Ovary (tissue), 9 donors: Measurements from ENCODE around the gene RGS9BP. TPM values are rescaled to one million over a fixed set of nuclear protein-coding genes. Genes with fewer than 3 reads are reported as not detected.
A peak's percentile ranks its signal among the peaks of the same experiment; 100 is the strongest.
"Not testable (repeated sequence)": the region's sequence is repeated elsewhere in the genome, so short reads cannot be mapped to it uniquely, and the experiment has no call there.

Experiments used
- DNase-seq, 5 donors: peaks; one replicate each; pipeline ENCODE4 v3.0.0-alpha.2; 2019 to 2020
- H3K27ac ChIP-seq, 2 donors: fragments of 200-600 bp; one replicate each; pipeline versions ENCODE4 v1.5.1 to v1.8.0; 2019 to 2022
- H3K27me3 ChIP-seq: fragments of 200-600 bp; one replicate; pipeline ENCODE4 v1.8.0; 2022
- H3K36me3 ChIP-seq: fragments of 200-600 bp; sonication (generic); one replicate; pipeline ENCODE4 v1.5.1; 2019
- H3K4me1 ChIP-seq: one replicate; pipeline ENCODE4 v1.8.1; 2013; ENCODE audit warnings: mild to moderate bottlenecking, moderate library complexity; ENCODE audit not compliant: insufficient read depth
- H3K4me3 ChIP-seq: fragments of 200-600 bp; sonication (generic); one replicate; pipeline ENCODE4 v1.5.1; 2017
- H3K9me3 ChIP-seq, 2 donors: fragments of 200-600 bp in 1 of 2; sonication (generic) in 1 of 2; one replicate each; pipeline versions ENCODE4 v1.5.1 to v1.8.1; 2013 to 2019; ENCODE audit warnings: mild to moderate bottlenecking in 1 of 2, moderate library complexity in 1 of 2
- EP300 ChIP-seq: sonication (generic); formaldehyde crosslinking; IDR thresholded peaks from one replicate; pipeline ENCODE4 v1.6.1; 2017; ENCODE audit warnings: antibody characterized with exemption
- POLR2A ChIP-seq: fragments of 450-650 bp; IDR thresholded peaks from one replicate; pipeline ENCODE4 v1.6.1; 2017; ENCODE audit warnings: antibody characterized with exemption, mild to moderate bottlenecking, moderate library complexity
- WGBS, 3 donors: extraction: QIAGEN DNeasy Blood & Tissue Kit in 1 of 3; methylation state at CpG; one replicate each; pipeline versions ENCODE4 v1.1.5 to v1.1.7; 2013 to 2017; 5-methylcytosine and 5-hydroxymethylcytosine counted together
- intact Hi-C, 4 donors: fragments of 100-400 bp; cut with DNase I; formaldehyde crosslinking; loops; one replicate each; pipeline versions ENCODE4 v1.11.0 to v1.15.1; 2022 to 2023
- polyA plus RNA-seq, 2 donors: library from polyadenylated mRNA; stranded (reverse); fragments of 200-250 nt in 1 of 2; fragments of 350-450 nt in 1 of 2; fragmentation: Illumina TruSeq in 1 of 2; extraction: RNeasy Lipid Tissue Mini Kit (QIAGEN cat#74804) in 1 of 2; gene quantifications; one replicate each; pipeline ENCODE4 v1.2.3, GENCODE V29; 2013 to 2014
- total RNA-seq, 7 donors: library from RNA; depleted of rRNA in 2 of 7; stranded (reverse); fragments of >200 nt in 2 of 7; fragmentation: NEBNext Ultra II Directional in 3 of 7; extraction: Animal tissue kit (Norgen Biotek cat#: 25700) in 3 of 7; gene quantifications; one replicate each; pipeline versions ENCODE4 v1.1.0 to v1.2.4, GENCODE V29; 2016 to 2023
- TF ChIP-seq, protein P1 (sequence below), 3 donors: fragments of 450-650 bp in 2 of 3; fragments of 200-600 bp in 1 of 3; IDR thresholded peaks; one replicate each; pipeline versions ENCODE4 v1.5.1 to v1.8.0; 2016 to 2022; ENCODE audit warnings: antibody characterized with exemption in 3 of 3, mild to moderate bottlenecking in 1 of 3
- donor health status: DM: no; HTN: no; CAD: no; lungs with moderate emphysema.
- donor health status: DM: no; HTN: no; CAD: no.
- donor health status: Bipolar disorder and iron deficiency.
- donor health status: DM: yes; HTN: yes; CAD: no.
- donor health status: DM: no; HTN: no; CAD: no.
- donor health status: DM: yes; HTN: yes; CAD: no.

RGS9BP gene
- total and polyA plus RNA-seq, 9 donors = 0.06 to 0.31 (median 0.16) TPM; not detected in 5

DNA sequence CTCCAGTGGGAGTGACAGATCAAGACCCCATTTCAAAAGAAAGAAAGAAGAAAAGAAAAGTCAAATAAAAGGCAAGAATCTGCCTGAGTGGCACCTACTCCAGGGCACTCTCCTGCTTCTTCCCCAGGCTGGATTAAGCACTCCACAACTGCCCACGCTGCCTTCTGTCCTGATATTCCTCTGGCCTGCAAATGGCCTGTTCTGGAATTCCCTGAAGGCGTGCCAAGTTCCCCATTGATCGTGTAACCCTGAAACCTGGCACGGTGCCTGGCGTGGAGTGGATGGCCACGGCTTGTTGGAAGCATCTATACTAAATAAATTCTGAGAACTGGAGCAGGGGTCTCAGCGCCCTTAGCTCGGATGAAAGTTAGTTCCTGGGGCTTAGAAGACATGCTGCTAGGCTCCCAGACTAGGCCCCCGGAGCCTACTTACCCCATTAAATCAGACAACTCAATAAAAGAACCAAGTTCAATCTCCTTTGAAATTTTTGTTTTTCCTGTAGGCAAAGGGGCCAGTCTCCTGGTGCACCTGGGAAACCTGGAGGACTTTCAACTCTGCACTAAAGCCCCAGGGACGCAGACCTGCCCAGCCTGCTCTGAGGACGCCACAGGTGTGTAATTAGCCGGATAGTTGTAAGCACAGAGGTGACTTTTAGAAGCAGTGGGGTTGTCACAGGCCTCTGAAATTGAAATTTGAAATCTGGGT, 22.6 kb upstream of the RGS9BP start:
- Histone ChIP-seq H3K4me3 (no peak overlapping the region), H3K4me1 (peaks cover 3% of the 10 kb centered on the region), H3K36me3 (no peaks in the 10 kb centered on the region), H3K9me3 (no peaks in the 10 kb centered on the region), H3K27me3 (no peaks in the 10 kb centered on the region), H3K27ac (no peak overlapping the region)
- TF ChIP-seq POLR2A (no peak), EP300 (no peak)
- TF ChIP-seq, protein P1, sequence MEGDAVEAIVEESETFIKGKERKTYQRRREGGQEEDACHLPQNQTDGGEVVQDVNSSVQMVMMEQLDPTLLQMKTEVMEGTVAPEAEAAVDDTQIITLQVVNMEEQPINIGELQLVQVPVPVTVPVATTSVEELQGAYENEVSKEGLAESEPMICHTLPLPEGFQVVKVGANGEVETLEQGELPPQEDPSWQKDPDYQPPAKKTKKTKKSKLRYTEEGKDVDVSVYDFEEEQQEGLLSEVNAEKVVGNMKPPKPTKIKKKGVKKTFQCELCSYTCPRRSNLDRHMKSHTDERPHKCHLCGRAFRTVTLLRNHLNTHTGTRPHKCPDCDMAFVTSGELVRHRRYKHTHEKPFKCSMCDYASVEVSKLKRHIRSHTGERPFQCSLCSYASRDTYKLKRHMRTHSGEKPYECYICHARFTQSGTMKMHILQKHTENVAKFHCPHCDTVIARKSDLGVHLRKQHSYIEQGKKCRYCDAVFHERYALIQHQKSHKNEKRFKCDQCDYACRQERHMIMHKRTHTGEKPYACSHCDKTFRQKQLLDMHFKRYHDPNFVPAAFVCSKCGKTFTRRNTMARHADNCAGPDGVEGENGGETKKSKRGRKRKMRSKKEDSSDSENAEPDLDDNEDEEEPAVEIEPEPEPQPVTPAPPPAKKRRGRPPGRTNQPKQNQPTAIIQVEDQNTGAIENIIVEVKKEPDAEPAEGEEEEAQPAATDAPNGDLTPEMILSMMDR (IDR thresholded peaks at IDR 0.05) = no peak
- peak; percentile 69 to 86 (median 85) for DNase-seq
- WGBS, 3 donors = 41 to 45% (median 44%) methylated on average over 12 of the region's 12 CpGs
- intact Hi-C loops = no loop called here

DNA sequence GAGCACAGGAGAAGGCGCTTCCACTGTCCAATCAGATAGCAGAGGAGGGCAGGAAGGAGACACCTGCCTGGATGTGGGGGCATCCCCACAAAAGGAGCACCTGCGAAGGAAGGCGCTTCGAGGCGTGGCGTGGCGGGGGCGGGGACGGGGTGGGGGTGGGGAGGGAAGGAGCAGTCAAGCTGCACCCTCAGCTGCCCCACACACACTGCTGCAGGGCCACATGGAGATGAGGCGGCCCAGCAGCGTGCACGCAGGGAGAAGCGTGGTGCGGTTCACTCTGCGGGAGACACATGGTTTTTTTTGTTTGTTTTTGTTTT, 22.1 kb upstream of the RGS9BP start:
- no peak overlapping the region for H3K4me3 ChIP-seq
- H3K4me1 ChIP-seq = peaks cover 3% of the 10 kb centered on the region
- H3K27me3 ChIP-seq = no peaks in the 10 kb centered on the region
- H3K36me3 ChIP-seq = no peaks in the 10 kb centered on the region
- H3K9me3 ChIP-seq = no peaks in the 10 kb centered on the region
- 86 to 88% (median 87%) methylated on average over 15 of the region's 15 CpGs for WGBS, 3 donors
- intact Hi-C loops = no loop called here
- no peak for TF ChIP-seq POLR2A
- TF ChIP-seq, protein P1 (IDR thresholded peaks at IDR 0.05) = no peak
- no peak for TF ChIP-seq EP300
- H3K27ac ChIP-seq = no peak overlapping the region
- DNase-seq = no peak

DNA sequence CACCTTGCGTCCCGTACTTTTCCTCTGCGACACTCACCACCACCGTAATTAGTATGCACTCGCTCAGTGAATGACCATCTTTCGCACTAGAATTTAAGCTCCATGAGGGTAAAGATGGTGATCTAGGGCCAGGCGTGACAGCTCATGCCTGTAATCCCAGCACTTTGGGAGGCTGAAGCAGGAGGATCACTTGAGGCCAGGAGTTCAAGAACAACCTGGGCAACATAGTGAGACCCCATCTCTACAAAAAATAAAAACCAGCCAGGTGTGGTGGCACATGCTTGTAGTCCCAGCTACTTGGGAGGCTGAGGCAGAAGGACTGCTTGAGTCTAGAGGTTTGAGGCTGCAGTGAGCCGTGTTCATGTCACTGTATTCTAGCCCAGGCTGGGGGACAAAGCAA, 19.3 kb upstream of the RGS9BP start:
- H3K36me3 ChIP-seq, intact Hi-C loops, H3K9me3 ChIP-seq, H3K4me3 ChIP-seq, H3K4me1 ChIP-seq, DNase-seq, H3K27ac ChIP-seq, H3K27me3 ChIP-seq: not testable (repeated sequence)
- 96 to 99% (median 98%) methylated on average over 8 of the region's 8 CpGs for WGBS, 3 donors

DNA sequence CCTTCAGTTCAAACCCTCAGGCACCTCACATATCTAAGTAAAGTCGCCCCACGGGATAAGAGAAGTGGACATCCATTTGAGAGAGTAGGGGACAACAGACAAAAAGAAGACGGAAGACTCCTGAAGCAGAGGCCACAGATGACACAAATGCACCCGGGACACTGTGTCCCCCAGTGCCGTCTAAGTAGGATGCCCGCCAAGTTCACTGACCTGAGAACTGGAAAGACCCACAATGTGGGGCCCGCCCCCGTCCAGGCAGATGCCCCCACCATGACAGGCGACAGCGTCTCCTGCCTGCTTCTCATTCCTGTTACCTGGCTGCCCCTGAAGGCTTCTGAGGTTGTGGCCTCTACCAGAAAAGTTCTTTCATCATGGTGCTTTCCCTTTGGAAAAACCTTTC, 17.6 kb upstream of the RGS9BP start:
- Histone ChIP-seq H3K4me1 (no peaks in the 10 kb centered on the region), H3K27me3 (no peaks in the 10 kb centered on the region), H3K27ac (no peak overlapping the region), H3K4me3 (no peak overlapping the region), H3K9me3 (no peaks in the 10 kb centered on the region), H3K36me3 (no peaks in the 10 kb centered on the region)
- 88% methylated on average over 10 of the region's 10 CpGs for WGBS, 3 donors
- intact Hi-C loops = no loop called here
- TF ChIP-seq, protein P1 (IDR thresholded peaks at IDR 0.05) = no peak
- no peak for TF ChIP-seq EP300
- TF ChIP-seq POLR2A = no peak
- no peak for DNase-seq

DNA sequence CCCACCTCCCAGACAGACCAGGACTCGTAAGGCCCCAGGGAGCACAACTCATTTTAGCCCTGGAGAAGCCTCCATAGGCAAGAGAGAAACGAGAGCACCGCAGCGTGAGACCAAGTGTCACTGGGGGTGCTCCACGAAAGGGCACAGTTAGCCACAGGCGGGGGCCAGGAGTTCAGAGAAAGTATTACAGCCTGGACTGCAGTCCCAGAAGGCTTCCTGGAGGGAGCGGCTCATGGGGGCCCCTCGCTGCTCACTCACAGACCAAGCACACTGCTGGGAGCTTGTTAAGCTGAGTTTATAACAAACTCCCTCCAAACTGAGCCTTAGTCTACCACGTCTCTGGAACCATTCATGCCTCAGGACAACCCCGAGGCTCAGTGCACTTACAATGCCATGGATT, 17.1 kb upstream of the RGS9BP start:
- intact Hi-C loops = no loop called here
- H3K27me3 ChIP-seq = no peaks in the 10 kb centered on the region
- no peak overlapping the region for H3K4me3 ChIP-seq
- H3K36me3 ChIP-seq = no peaks in the 10 kb centered on the region
- TF ChIP-seq EP300 (no peak), POLR2A (no peak)
- TF ChIP-seq, protein P1 (IDR thresholded peaks at IDR 0.05) = no peak
- WGBS, 3 donors = 85 to 92% (median 92%) methylated on average over 10 of the region's 10 CpGs
- H3K9me3 ChIP-seq = no peaks in the 10 kb centered on the region
- no peak for DNase-seq
- no peaks in the 10 kb centered on the region for H3K4me1 ChIP-seq
- H3K27ac ChIP-seq = no peak overlapping the region
